ENCODE data around the gene E4F1.
"Not testable (repeated sequence)": the region's sequence is repeated elsewhere in the genome, so short reads cannot be mapped to it uniquely, and the experiment has no call there.

E4F1 gene

DNA sequence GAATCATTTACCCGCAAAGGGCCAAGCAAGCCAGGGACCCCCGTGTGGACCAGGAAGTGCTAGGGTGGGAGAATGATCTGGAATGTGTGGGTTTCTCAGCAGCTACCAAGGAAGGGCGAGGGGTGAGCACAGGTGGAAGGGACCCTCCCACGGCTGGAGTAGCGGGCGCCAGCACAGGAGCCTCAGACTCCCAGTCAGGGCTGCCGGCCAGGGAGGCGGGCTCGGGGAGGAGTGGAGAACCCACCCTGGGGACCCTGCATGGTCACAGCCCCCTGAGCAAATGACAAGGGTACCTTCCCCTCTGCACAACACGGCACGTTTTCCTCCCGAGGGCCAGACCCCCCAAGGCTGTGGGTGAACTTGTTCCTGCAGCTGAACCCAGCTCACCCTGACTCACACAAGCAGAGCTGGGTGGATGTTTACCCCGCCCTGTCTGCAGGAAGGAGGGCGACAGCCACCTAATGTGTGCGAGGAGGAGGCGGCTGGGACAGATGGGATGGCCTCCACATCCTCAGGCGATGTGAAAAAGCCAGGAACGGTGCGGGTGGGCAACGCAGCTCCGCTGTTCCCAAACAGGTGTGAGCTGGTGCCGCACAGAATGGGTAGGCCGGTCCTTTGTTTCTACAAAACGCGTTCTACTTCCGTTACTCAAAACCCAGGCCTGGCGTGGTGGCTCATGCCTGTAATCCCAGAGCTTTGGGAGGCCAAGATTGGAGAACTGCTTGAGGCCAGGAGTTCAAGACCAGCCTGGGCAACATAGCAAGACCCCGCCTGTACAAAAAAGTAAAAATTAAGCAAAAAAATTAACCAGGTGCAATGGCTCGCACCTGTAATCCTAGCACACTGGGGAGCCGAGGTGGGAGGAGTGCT, 21.8 kb downstream of the E4F1 start:
- DNase-seq (ENCODE audit: low spot score): no peak

GRCh38 chr16:2246301-2246885, 23.0 kb downstream of the E4F1 start:
- no peak for DNase-seq (ENCODE audit: low spot score)

- DNase-seq (ENCODE audit: low spot score): no peak
Measured at GRCh38 chr16:2250652-2251295, 27.4 kb downstream of the E4F1 start.

- peak; percentile 91 for DNase-seq (ENCODE audit: low spot score)
Measured at GRCh38 chr16:2251296-2252111, 28.1 kb downstream of the E4F1 start, which contains the start of gene ECI1. TSS of gene ECI1 (minus strand) at chr16:2251587. CDS start at chr16:2251566, 21 bp downstream.

- DNase-seq (ENCODE audit: low spot score): no peak
Measured at GRCh38 chr16:2252806-2253148, 29.4 kb downstream of the E4F1 start.

- no peak for DNase-seq (ENCODE audit: low spot score)
Measured at GRCh38 chr16:2253293-2253692, 29.9 kb downstream of the E4F1 start.

DNA sequence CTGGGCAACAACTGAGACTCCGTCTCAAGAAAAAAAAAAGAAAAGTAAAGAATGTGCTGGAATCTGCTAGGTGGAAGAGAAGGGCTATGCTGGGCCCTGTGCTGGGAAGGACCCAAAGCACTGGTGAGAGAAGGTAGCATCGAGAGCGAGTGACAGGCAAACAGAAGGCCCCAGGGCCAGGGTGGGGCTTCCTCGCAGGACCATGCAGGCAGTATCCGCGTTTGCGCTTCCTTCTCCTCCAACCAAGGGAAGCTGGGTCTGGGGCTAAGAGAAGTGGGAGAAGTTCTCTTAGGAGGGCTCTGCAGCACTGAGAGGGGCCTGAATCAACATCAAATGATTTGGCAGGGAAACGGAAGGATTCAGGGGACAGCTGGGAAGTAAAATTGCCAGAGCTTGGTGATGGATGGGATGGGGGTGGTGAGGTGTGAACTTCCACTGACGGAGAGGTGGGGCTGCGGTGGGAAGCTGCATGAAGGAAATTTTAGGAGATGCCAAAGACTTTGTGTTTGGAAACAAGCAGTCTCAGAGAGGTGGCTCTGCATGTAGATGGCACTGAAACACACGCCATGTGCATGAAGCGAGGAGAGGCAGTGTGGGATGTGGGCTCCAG, 33.2 kb downstream of the E4F1 start:
- no peak for DNase-seq (ENCODE audit: low spot score)

DNA sequence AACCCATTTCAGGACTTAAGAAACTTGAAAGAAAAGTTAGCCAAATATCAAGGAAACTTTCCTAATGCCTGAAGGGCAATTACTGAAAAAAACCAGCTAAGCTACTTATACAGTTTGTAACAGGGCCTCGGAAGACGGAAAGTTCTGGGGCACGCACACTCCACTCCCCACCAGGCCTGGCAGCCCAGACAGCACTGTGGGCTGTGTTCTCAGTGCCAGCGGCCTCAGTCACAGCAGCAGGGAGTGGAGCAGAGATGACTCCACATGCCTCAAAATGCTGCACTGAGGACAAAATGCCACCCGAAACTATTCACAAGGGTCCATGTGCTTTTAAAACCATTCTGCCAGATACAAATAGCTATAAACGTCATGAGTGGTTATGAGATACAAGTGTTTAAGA, 34.3 kb downstream of the E4F1 start:
- no peak for DNase-seq (ENCODE audit: low spot score)

- not testable (repeated sequence) for DNase-seq (ENCODE audit: low spot score)
Measured at GRCh38 chr16:2258530-2258929, 35.1 kb downstream of the E4F1 start.

GRCh38 chr16:2260250-2260649, 36.9 kb downstream of the E4F1 start:
- DNase-seq (ENCODE audit: low spot score): no peak

DNA sequence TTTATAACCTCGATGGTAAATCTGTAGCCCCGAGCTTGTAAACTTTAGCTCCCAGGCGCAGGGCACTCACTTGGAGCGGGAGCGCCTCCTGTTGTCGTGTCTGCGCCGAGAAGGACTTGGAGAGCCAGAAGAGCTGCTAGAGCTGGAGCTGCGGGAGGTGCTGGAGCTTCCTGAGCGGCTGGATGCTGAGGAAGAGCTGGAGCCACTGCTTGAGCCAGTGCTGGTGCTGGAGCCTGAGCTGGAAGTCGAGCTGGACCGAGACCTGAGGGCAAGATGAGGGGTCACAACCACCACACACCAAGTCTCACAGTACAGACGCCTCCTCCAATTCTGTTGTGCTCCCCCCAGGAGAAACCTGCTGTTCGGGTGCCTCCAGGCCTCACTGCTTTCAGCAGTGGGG, 39.6 kb downstream of the E4F1 start:
- DNase-seq (ENCODE audit: low spot score): not testable (repeated sequence)

- not testable (repeated sequence) for DNase-seq (ENCODE audit: low spot score)
Measured at GRCh38 chr16:2266887-2267286, 43.5 kb downstream of the E4F1 start.

- not testable (repeated sequence) for DNase-seq (ENCODE audit: low spot score)
Measured at GRCh38 chr16:2267505-2267912, 44.1 kb downstream of the E4F1 start.

DNA sequence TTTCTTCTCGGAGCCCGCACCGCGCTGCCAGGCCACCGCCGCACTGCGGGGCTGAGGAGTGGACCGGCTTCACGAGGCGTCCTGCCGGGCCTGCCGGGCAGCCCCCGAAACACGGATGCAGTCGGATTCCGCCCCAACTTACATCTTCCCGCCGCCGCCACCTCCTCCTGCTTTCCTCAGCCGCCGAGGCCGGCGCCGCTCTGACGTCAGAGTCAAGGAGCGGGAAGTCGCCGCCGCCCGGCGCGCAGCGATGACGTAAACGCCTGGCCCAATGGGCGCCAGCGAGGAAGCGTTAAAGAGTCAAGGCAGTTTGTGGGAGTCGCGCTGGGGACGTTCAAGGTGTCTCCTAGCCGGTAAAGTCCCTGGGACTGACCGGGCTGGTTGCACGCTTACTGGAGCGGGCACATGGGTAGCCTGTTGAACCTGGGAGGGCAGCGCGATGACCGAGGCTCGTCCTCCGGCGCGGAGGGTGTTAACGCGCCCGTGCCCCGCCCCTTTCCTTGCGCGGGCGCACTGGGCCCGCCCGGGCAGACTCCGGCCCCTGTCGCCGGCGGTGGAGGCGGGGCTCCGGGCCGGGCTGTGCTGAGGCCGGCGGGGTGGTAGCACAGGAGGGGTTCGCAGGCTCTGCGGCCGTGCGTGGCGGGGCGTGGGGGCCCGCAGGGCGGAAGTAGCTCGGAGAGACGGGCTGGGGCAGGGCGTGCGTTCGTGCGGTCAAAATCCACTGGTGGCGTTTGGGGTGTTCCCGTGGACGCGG, 44.7 kb downstream of the E4F1 start, which contains the start of gene RNPS1:
Gene RNPS1, minus strand, starts transcription at position 214 of the 754 bp plus-strand sequence. CDS start 3,483 bp downstream, outside the sequence.
- peak; percentile 83 for DNase-seq (ENCODE audit: low spot score)

- no peak for DNase-seq (ENCODE audit: low spot score)
Measured at GRCh38 chr16:2270070-2270462, 46.7 kb downstream of the E4F1 start.

- DNase-seq (ENCODE audit: low spot score): no peak
Measured at GRCh38 chr16:2270588-2271470, 47.4 kb downstream of the E4F1 start.

GRCh38 chr16:2271848-2272461, 48.6 kb downstream of the E4F1 start:
- no peak for DNase-seq (ENCODE audit: low spot score)

DNA sequence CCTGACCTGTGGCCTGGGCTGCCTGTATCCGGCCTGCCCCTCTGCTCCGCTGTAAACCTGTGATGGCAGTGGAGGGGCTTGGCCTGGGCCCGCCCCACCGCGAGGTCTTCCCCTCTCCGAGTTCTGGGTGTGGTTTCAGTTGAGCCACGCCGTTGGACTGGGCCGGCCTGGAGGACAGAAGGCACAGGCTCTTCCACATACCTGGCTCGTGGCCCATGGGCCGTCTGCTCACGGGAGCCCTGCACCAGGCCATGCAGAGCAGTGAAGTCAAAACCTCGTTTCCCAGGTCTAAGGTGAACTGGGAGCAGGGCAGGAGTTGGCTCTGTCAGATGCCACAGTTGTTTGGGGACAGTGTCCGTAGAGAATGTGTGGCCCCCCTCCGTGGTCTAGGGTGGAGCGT, 50.1 kb downstream of the E4F1 start:
- DNase-seq (ENCODE audit: low spot score): no peak

DNA sequence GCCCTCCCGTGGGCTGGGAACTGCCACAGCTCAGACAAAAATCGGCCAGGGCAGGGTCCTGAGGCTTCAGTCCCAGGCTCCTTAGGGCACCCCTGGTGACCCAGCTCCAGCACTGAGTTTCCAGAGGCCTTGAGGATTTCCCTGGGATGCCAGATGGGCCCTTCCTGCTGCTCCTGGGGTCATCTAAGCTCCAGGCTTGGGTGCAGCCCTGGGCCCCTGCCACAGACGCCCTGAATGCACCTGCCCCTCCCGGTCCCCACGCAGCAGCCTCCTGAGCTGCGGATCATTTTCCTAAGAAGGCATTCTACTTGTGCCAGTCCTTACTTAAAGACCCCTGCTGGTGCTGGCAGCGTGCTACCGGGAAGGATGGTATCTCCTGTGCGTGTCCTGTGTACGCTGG, 50.5 kb downstream of the E4F1 start:
- no peak for DNase-seq (ENCODE audit: low spot score)

All from SW480 (cell line).